Spleen (tissue), 7 donors: Measurements from ENCODE around the gene COQ8A.

ENCODE experiments used
- CTCF ChIP-seq, 11 experiments: fragments of 200-600 bp in 7 of 11; fragments of 450-650 bp in 4 of 11; sonication (generic) in 4 of 11; IDR thresholded peaks in 8 of 11; conservative IDR thresholded peaks in 3 of 11; 1 replicate in 7 of 11; 2 replicates in 4 of 11; pipeline versions ENCODE4 v1.4.0 to v1.8.0; 2016 to 2021; ENCODE audit warnings: antibody characterized with exemption in 11 of 11, inconsistent platforms in 4 of 11, mild to moderate bottlenecking in 1 of 11
- POLR2A ChIP-seq, 3 donors: fragments of 450-650 bp; IDR thresholded peaks; one replicate each; pipeline ENCODE4 v1.5.1; 2017; ENCODE audit warnings: antibody characterized with exemption in 3 of 3, mild to moderate bottlenecking in 1 of 3
- POLR2AphosphoS5 ChIP-seq, 3 donors: sonication (generic); formaldehyde crosslinking; IDR thresholded peaks; one replicate each; pipeline ENCODE4 v1.5.1; 2017; ENCODE audit warnings: antibody characterized with exemption in 3 of 3
- donor health status: DM: no; HTN: no; CAD: no; lungs with moderate emphysema.
- donor health status: DM: no; HTN: no; CAD: no.
- donor health status: DM: no; HTN: no; CAD: no.

GRCh38 chr1:226979517-226980121, 39.5 kb downstream of the COQ8A start:
- no peak for TF ChIP-seq POLR2A (IDR thresholded peaks at IDR 0.05)
- no peak for TF ChIP-seq CTCF (IDR thresholded peaks at IDR 0.05 in 8 of 11, conservative IDR thresholded peaks at IDR 0.05 in 3 of 11)
- TF ChIP-seq POLR2AphosphoS5 (IDR thresholded peaks at IDR 0.05) = no peak
